GM11168 (cell line): ENCODE data around the gene RSPO1.

ENCODE experiments used
- in situ Hi-C: fragments of 300-500 bp; cut with MboI; formaldehyde crosslinking; loops from one replicate; pipeline ENCODE4 v1.12.0; 2022; ENCODE audit warnings: low sequenced_read_pairs; ENCODE audit not compliant: unreplicated experiment

The RSPO1 gene

DNA sequence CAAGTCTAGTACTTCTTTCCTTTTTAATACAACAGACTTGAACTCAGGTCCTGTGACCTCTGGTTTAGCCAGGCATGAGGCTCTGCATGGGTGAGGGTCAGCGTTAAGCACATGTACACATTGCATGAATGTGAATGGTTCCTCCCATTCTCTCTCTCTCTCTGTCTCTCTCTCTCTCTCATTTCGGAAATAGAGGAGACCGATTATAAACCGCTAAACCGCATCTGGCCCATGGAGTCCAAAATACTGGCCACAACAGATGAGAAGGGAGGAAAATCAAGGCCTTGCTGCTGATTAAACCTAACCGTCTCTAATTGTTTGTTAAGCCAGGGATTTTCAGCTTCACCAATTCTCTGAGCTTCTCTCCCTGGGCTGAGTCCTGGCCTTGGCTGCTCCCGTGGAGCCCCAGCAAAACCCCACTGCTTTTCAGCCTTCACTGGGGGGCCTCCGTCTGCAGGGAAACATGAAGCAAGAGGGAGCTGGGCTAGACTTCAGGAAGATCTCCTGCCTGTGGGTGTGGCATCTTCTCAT, 6.6 kb downstream of the RSPO1 start:
- in situ Hi-C loops = no loop called here

DNA sequence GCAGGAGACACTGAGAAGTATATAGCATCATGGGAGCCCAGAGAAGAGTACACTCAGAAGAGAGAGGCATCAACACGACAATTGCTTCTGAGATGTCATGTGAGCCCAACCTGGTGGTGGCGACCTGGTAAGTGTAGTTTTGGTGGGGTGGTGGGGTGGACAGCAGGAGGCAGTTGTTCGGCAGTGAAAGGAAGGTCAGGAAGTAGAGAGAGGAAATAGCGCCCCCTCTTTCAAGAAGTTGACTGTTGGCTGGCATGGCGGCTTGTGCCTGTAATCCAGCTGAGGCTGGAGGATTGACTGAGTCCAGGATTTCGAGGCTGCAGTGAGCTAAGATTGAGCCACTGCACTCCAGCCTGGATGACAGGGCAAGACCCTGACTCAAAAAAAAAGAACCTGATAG, 12.6 kb downstream of the RSPO1 start:
- in situ Hi-C loops = no loop called here

DNA sequence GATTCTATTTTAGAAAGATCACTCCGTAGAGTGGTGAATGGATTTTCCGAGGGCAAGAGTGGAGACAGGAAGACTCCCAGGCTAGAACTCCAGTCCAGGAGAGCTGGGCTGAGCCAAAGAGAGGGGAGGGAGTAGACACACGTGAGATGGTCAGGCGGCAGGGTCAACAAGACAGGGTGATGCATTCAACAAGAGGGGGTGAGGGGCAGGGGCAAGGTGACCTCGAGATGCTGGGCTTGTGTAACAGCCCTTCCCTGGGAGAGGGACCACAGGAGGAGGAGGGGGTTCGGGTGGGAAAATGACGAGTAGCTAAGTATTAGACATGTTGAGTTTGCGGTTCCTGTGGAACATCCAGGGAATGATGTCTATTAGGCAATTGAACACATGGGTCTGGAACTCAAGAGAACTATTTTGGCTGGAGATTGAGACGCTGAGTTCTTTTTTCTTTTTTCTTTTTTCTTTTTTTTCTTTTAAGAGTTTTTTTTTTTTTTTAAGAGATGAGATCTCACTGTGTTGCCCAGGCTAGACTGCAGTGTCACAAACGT, 13.3 kb downstream of the RSPO1 start:
- in situ Hi-C loops = no loop called here

DNA sequence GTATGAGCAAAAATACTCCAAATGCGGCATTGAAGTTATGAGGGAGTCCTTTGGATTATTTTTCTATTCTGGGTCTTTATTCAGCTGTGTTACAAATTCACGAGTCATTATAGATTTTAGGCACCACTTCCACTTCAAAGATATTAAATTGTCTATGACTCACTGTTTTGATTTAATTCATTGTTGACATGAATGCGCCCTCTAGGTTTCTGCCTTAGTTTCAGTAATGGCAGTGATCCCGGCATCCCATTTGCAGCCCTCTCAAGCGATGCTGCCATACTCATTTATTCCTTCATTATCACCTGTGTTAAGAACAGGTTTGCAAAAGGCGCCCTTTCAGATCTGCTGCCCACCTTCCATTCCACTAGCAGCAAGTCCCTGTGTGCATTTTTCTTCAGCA, 14.0 kb downstream of the RSPO1 start:
- in situ Hi-C loops = no loop called here

DNA sequence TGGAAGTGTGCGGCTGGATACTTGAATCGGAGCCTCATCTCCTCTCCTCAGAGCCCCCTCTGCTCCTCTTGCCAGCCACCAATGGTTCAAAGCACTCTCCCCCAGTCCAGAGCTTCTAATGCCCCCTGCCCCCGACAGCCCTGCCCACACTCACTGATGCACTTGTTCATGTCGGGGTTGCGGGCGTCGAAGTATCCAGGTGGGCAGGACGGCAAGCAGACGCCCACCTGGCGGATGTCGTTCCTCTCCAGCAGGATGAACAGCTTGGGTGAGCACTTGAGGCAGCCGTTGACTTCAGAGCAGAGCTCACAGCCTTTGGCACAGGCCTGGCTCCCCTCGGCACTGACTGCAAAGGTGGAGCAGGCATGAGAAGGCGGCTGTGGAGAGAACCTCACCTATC, 18.4 kb downstream of the RSPO1 start:
- in situ Hi-C loops = no loop called here

DNA sequence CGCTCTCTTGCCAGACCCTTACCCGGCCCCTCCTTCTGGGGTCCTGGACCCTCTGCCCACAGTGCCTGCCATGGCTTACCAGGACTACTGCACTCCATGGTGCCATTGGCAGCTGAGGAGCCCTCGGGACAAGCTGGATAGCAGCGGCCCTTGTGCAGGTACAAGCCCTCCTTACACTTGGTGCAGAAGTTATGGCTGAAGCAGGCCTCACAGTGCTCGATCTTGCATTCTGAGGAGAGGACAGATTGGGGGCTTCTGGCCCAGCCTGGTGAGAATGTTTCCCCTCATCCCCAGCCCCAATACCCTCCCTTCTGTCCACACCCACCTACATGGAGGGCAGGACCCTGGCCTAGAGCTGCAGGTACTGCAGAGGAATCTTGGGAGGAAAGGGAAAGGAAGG, 20.6 kb downstream of the RSPO1 start:
- in situ Hi-C loops = no loop called here

DNA sequence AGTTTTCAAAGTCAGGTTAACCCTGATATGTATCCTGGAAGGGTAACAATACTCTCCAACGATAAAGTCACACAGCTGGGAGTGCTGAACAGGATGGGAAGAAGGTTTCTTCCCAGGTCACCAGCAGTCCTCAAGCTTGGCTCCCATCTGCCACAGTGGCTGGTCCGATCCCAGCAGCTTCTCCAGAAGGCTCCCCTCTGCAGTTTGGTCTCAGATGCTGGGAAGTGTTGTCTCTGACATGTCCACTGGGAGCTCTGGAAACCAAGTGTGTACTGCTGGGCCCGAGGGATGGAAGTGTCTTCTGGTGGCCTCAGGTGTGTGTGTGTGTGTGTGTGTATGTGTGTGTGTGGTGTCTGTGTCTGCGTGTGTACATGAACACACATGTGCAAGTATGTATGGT, 22.5 kb downstream of the RSPO1 start:
- in situ Hi-C loops = no loop called here

DNA sequence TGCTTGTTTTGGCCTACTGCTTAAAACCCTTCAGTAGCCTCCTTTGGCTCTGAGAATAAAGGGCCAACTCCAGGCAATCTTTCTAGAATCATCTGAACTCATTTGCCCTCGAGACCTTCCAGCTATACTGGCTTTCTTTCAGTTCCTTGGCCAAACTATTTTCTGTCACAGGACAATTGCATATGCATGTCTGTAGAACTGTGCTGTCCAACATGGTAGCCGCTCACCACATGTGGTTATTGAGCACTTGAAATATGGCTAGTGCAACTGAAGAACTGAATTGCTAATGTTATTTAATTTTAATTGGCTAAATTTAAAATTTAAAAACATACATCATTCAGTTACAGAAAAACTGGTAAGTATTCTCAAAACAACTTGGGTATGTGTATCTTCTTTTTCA, 24.7 kb downstream of the RSPO1 start:
- in situ Hi-C loops = loop anchor here (5.0 kb wide), 1 partner anchor 67 kb away; no protein-coding TSS in a partner anchor

DNA sequence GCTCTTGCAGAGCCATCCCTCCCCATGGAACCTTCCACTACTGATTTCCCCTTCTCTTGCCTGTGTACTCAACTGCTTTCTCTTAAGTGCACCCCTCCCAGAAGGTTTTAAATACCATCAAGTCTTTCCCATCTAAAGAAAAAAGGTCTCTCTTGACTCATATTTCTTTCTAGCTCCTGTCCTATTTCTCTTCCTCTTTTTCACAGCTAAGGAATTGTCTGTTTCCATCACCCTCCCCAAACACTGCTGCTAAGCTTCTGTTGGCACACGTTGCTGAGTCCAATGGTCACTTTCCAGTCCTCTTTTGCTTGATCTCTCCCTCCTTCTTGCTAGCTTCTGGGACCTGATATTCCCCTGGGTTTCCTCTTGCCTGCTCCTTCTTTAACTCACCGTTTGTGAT, 25.7 kb downstream of the RSPO1 start:
- in situ Hi-C loops = loop anchor here (5.0 kb wide), 1 partner anchor 68 kb away; no protein-coding TSS in a partner anchor

DNA sequence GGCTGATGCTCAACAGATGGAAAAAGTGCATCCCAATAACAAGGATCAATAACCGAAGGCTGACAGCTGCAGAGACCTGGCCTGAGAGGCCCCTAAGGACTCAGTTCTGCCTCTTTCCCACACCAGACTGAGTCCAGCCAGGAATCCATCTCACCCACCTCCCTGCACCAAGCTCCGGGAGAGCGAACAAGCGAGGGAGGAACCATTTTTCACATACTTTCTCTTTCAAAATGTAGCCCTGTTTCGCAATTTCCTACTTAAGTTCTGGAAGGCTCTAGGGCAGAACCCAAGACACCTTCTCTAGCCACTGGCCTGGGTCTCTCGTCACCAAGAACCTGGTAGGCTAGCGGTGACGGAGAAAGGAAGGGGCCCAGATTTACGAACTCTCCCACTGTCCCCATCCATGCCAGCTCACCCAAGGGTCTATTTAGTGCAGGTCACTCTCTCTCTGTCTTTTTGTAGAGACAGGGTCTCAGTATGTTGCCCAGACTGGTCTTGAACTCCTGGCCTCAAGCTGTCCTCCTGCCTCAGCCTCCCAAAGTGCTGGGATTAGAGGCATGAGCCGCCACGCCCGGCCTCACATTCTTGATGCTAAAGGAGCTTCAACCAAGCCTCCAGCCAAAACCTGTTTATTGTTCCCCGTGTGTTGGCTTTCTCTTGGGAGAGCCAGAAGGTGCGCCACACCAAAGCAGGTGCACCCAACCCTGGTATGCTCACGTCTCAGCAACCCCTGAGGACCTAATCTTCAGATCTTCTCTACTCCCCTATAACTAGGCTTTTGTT, 28.0 kb downstream of the RSPO1 start:
- in situ Hi-C loops = loop anchor here (5.0 kb wide), 1 partner anchor 71 kb away; no protein-coding TSS in a partner anchor

DNA sequence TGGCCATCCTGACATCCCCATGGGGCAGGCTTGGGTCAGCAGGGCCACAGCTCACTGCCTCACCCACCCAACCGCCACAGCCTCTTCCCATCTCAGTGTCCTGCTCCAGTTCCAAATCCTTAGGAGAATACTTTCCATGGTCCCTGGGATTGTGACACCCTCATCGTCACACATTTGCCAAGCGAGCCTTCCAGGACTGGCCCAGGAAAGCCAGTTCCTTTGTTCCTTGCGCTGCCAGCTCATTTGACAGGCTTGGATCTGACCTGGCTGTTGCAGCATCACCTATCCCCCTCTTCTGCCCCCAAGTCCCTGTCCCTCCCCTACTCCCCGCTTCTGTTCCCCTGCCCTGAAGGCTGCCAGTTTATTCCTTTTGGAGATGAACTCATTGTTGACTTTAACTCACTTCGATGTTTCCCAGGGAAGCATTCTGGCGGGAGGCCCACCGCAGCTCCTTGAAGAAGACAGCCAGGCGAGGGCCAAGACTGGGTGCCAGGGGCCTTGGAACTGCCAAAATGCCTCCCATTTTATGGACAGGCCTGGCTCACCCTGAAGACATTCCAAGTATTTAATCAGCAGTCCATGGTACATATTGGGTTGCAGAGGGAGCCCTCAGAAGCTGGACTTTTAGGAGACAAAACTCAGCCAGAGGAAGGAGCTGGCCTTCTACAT, 28.8 kb downstream of the RSPO1 start:
- in situ Hi-C loops = loop anchor here (5.0 kb wide), 1 partner anchor 71 kb away; no protein-coding TSS in a partner anchor

DNA sequence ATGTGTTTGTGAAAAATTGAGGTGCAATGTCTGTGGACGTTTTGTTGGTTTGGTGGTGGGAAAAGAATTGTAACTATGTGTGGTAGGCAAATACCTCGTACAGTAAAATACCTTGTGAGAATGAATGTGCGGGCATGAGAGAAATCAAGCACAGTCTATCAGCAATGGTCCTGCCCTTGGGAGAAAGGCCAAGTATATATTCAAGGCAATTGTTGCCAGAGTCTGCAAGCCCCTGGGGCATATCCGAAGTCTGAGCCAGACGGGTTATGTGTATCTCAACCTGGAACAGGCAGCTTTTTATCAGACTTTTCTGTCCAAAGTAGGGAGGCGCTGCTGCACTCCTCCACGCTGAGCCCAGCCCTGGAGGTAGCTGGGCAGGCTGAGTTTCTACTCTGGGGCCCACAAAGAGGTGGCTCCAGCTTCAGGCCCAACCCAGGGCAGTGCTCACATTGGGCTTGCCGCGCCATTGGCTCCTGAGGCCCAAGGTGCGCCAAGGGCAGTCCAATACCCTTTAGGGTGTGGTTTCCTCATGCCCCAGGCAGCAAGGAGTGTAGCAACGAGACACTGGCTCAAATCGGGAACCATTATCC, 29.5 kb downstream of the RSPO1 start:
- in situ Hi-C loops = loop anchor here (5.0 kb wide), 1 partner anchor 72 kb away; no protein-coding TSS in a partner anchor

DNA sequence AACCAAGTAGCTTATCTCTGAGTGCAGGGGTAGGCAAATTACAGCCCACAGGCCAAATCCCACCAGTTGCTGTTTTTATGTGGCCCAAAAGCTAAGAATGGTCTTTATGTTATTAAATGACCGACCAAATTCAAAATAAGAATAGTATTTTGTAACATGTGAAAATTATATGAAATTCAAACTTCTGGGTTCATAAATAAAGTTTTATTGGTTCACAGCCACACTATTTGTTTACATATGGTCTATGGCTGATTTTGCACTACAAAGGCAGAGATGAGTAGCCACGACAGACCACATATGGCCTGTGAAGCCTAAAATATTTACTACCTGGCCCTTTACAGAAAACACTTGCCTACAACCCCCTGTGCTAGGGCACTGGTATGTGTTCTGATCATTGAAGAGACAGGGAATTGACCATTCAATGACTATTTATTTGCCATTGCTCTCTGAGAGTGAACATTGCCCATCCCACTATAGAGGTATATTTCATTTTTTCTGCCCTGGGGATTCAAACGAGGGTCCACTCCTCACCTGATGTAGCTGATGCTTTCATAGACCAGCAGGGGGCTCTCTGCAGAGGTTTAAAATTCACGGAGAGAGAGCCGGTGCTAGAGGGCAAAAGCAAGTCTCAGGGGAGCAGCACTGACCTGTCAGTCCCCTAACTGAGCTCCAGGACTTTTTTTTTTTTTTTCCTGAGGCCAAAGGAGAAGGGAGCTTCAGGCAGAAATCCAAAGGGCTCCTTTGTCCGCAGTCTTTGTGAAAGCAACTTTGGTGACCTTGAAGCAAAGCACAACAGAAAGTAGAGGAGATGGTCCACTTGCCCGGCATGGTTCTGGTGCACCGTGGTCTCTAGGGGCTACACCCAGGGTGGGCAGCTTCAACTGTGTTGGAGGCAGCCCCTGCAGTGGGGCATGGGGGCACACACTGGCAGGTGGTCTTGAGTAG, 31.7 kb downstream of the RSPO1 start:
- in situ Hi-C loops = no loop called here

DNA sequence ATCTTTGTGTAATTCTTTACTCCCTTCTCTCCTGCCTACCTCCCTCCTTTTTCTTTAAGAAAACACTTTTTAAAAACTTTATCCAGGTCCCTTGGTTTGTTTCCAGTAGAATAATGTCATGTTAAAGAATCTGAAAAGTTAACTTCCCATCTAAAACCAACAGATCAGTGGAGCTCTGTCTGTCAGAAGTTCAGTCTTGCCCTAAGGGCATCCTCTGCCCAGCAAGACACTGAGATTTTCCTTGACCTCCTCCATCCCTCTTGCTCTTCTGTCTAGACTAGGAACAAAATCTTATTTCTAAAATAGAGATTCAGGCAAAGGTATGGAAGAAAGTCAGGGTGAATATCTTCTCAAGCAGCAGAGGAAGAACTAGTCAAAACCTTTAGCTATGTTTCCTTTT, 33.3 kb downstream of the RSPO1 start:
- in situ Hi-C loops = no loop called here

DNA sequence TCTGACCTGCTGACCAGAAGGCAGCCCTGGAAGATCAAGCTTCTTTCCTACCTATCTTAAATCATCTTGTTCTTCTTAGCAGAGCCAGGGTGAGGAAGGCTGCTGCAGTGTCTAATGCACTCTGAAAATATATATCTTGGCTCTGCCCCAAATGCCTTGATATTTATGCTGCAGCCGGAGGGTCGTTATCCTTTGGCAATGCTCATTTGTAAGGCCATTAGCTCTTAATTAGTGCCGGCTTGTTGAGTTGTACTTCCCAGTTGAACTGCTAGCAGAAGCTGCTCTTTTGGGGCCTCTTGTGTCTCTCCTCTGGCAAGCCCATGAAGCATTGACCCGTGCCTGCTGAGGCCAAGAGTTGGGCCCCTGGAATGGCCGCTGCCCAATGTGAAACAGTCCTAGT, 34.8 kb downstream of the RSPO1 start:
- in situ Hi-C loops = no loop called here

DNA sequence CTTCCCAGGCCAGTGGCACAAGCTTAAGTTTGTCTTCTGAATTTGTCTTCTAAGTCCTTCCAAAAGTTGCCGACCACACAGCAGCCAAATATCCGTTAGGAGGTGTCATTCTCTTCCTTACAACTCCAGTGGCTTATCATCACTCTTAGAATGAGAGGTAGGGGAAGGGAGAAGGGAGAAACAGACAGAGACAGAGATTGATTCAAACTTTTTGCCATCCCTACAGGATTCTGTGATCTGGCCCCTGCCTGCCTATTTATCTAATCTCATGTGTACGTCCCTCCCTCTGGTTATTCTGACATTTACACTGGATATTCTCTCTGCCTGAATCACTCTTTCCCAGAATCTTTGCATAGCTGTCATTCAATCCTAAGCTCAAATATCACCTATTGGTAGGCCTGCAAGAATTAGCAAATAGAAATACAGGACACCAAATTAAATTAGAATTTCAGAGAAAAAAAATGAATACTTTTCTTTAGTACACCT, 38.5 kb downstream of the RSPO1 start:
- in situ Hi-C loops = no loop called here

DNA sequence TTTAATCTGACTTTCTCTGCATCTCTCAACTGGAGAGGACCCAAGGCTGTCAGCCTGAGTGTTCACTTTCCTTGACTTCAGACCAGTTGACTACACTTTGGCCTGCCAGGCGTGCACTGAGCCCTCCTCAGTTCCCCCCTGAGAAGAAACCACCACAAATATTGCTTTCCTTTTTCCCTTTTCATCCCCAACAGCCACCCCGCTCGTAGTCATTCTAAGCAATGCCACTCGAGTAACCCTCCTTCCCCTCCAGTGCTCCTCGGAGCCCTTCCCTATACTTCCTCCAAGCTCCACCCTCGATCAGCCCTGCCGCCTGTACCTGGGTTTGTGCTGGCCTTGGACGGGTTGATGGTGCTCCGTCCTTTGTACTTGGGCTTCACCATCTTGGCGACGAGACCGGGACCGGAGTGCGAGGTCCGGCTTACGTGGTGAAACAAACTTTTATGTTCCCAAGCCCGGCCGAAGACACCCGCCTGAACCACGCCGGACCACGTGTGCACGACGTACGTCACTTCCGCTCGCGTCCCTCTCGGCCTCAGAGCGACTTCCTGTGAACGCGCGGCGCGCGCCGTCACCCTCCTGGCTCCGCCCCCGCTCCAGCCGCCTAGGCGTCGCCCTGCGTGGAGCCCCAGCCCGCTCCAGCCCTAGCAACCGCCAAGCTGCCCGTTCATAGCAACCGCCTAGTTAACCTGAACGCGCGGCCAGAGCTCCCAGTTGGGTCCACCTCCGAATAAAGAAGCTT, 39.1 kb downstream of the RSPO1 start, which contains the start of gene GNL2:
GNL2 (minus strand) TSS at position 498 of the 742 bp plus-strand sequence; CDS start at position 383, 115 bp downstream.
- in situ Hi-C loops = no loop called here

DNA sequence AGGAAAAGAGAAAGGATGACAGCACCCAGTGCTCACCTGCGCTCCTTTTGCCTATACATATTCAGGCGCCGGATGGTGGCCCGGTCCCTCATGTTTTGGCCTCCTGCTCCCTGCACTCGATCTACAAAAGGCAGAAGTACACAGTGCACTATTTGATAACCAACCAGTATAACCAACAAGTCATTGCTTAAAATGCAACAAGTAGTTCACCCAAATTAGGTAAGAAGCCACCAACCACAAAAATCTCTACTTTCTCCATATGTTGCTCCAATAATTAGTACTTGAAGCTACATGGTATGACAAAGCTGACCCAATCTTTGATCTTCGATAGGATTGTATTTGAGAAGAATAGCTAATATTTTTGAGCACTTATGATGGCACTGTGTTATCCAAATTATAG, 41.0 kb downstream of the RSPO1 start:
- in situ Hi-C loops = no loop called here

DNA sequence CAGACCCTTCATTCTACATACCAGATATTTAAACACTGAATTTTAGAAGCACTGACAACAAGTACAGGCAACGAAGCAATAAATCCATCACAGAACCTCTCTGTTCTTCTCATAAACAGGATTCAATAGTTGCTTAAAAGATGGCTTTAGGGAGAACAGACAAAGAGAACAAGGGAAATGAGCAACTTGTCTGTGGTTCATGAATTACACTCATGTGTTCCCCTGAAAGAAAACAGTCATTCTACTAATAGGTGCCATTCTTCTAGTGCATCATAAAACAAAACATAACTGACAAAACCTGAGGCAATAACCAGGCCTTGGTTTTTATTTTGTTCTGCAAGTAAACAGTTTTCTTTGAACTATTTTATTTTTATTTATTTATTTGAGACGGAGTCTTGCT, 45.8 kb downstream of the RSPO1 start:
- in situ Hi-C loops = no loop called here
